Sciatic nerve (tissue), 2 donors: ENCODE results near the gene ARMH3. TPM values are rescaled to one million over a fixed set of nuclear protein-coding genes. Genes with fewer than 3 reads are reported as not detected.
A peak's percentile ranks its signal among the peaks of the same experiment; 100 is the strongest.

ENCODE experiments used
- ATAC-seq: fragments of 200-7000 bp; cut with Tn5 transposase; one replicate; pipeline ENCODE4 v1.9.1; 2020; ENCODE audit warnings: mild to moderate bottlenecking, moderate library complexity
- DNase-seq: peaks from one replicate; pipeline ENCODE4 v3.0.0-alpha.2; 2020; ENCODE audit warnings: low spot score
- intact Hi-C: fragments of 100-400 bp; cut with DNase I; formaldehyde crosslinking; loops from one replicate; pipeline ENCODE4 v1.14.2; 2022
- total RNA-seq: library from RNA; stranded (reverse); fragmentation: NEBNext Ultra II Directional; extraction: Animal tissue kit (Norgen Biotek cat#: 25700); gene quantifications from one replicate; pipeline ENCODE4 v1.2.1, GENCODE V29; 2021
- donor health status: DM: no; HTN: no; CAD: no.
- donor health status: DM: no; HTN: no; CAD: no.

The ARMH3 gene
- total RNA-seq, 1 donor from 2014 or later: 30.9 TPM

DNA sequence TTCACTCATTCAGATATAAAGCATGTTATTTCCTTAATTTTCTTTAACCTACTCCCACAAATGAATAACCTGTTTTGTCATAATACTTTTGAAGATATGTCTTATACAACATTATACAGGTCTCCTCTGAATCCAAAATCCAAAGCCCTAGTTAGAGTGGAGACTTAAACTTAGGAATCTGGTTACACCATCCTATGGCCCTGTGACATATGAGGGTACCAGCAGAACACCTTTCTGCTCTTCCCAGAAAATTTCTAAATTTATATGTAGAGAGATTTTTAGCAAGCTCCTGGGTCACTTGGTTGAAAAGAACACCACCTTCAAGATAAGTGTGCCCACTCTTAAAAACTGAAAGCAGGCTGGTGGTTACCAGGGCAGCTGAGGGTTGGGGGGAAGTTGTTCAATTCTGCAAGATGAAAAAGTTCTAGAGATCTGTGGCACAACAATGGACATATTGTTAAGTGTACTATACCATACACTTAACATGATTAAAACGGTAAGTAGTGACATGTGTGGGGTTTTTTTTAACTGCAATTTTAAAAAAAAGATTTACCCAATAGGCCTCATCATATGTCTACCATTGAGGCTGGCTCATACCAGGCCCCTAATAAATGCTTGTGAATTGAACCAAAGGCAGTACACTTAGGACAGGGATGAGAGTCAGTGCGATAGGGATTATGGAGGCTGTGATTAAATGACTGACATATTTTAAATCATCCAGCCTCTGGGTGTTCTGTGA, 174.8 kb downstream of the ARMH3 start:
- DNase-seq (no peak), ATAC-seq (no peak)
- intact Hi-C loops: no loop called here

DNA sequence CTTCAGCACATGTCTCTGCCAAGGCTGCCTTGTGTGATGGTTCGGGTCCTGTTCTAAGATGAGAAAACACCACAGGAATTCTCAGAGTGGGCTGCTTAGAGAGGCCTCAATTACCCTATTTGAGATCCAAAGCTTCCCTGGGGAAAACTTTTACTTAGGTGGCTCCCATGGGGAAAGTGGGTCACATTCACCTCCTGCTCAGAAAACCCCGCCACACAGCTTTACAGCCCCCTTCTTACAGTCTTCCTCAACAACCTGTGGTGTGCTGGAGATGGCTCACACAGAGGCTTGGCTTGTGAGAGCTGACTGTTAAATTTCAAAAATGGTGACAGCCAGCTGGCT, 175.8 kb downstream of the ARMH3 start:
- DNase-seq (no peak), ATAC-seq (no peak)
- intact Hi-C loops: no loop called here

DNA sequence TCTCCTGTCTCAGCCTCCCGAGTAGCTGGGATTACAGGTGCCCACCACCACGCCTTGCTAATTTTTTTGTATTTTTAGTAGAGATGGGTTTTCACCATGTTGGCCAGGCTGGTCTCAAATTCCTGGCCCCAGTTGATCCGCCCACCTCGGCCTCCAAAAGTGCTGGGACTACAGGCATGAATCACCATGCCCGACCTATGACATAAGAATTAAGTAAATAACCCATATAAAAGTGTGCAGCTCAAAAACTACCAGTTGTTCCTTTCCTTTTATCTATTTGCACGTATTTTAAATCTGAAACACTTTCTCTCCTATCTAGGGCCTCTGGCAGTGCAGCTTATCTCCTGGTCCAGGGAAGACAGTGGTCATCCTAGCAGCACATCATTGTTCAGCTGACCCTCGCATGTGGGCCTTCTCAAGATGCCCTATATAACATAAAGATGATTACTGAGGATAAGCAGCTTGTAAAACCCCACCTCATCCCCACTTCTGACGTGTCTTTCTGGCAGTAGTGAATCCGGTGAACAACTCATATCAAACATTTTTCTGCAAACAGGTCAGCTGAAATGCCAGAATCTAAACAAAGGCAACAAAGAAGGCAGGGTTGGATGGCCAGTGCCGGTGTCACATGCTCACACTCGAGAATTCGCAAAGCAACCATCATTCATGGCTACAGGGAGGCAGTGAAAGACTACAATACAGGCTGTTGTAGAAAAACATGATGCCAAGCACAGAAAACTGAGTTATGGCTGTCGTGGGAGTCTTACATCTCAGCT, 176.3 kb downstream of the ARMH3 start:
- intact Hi-C loops: no loop called here
- ATAC-seq (peak; percentile 57), DNase-seq (no peak)

DNA sequence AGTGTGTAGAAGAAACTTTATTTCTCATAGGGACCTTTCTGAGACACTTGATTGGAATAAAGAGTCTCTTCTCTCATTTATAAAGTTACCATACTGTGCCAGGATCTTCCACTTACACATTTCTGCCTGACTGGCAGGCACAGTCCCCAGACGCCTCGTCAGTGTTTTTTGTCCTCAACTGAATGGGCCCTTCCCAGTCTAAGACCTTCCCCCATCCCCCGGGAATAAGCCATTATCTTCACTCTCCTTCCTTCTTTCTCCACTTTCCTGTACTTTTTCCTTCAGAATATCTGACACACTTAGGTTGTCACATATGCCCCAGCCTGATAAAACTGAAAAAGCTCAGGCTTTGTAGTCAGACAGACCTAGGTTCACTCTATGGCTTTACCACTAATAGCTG, 177.1 kb downstream of the ARMH3 start:
- intact Hi-C loops: no loop called here
- DNase-seq (no peak), ATAC-seq (no peak)

DNA sequence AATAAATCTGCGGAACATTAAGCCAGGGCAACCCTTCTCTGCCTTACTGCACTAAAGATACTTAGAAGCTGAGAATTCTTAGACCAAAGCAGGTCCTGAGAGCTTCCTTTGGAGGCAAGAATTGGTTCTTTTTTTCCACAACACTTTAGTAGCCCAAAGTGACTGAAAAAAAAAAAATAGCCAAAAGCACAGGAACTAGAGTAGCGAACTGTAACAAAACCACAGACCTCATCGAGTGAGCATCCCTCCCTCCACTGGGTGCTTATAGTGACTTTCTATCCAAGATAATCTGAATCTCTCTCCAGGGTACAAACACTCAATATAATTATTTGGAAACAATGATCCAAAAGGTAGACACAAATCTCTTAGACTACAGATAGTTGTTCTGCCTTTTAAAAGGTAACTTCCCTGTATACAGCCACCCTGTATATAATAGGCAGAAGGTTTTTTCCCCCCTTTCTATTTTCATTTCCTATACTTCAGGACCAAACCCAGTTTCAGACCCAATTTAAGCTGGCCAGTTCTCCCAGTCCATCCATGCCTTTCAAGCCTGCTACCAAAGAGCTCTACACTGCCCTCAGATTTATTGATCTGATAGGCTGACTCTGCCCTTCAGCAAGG, 180.8 kb downstream of the ARMH3 start:
- ATAC-seq: no peak
- intact Hi-C loops: no loop called here
- DNase-seq: no peak

DNA sequence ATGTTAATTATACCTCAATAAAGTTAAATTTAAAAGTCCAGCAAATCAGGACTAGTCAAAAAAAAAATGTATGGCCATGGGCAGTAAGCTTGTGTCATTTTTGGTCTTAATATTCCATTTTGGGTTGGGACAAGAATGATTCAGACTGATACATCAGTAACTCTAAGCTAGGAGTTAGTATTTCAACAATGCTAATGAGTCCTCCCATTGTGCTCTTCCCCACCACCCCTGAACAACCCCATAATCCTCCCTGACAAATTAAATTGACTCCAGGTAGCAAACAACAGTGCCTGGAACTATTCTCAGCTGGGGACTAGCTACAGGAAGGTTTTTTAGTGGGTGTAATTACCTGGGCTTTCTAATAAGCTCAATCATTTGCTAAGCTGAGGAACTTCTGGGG, 181.7 kb downstream of the ARMH3 start:
- DNase-seq (no peak), ATAC-seq (no peak)
- intact Hi-C loops: no loop called here

GRCh38 chr10:101867931-101868330, 188.0 kb downstream of the ARMH3 start:
- intact Hi-C loops: no loop called here
- DNase-seq (no peak), ATAC-seq (no peak)

- intact Hi-C loops: no loop called here
- no peak for ATAC-seq
- DNase-seq: no peak
Observed at GRCh38 chr10:101859530-101859929, 196.4 kb downstream of the ARMH3 start.

- ATAC-seq (no peak), DNase-seq (no peak)
- intact Hi-C loops: no loop called here
Observed at GRCh38 chr10:101858723-101859500, 197.1 kb downstream of the ARMH3 start.

GRCh38 chr10:101857802-101858476, 198.0 kb downstream of the ARMH3 start:
- intact Hi-C loops: no loop called here
- ATAC-seq (no peak), DNase-seq (no peak)

DNA sequence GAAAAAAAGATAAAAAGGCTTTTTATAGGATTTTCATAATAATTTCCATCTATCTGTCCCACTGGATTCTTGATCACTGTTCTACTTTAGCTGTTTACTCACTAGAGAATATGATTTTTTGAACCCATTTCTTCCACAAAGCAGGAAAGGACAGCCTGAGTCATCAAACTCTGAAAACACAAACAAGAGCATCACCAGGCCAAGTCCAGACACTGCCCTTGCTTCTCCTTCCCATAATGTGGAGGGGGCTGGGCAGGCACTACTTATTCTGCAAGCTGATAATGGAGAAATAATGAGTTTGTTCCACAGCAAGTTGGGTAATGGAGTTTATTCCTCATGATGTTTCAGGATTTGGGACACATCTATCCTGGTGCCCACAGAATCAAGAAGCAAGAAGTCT, 199.3 kb downstream of the ARMH3 start:
- intact Hi-C loops: no loop called here
- ATAC-seq (no peak), DNase-seq (no peak)

- intact Hi-C loops: no loop called here
- ATAC-seq (peak; percentile 38), DNase-seq (no peak)
Observed at GRCh38 chr10:101851411-101852116, 204.4 kb downstream of the ARMH3 start.

GRCh38 chr10:101850749-101851148, 205.2 kb downstream of the ARMH3 start:
- DNase-seq (no peak), ATAC-seq (no peak)
- intact Hi-C loops: no loop called here

DNA sequence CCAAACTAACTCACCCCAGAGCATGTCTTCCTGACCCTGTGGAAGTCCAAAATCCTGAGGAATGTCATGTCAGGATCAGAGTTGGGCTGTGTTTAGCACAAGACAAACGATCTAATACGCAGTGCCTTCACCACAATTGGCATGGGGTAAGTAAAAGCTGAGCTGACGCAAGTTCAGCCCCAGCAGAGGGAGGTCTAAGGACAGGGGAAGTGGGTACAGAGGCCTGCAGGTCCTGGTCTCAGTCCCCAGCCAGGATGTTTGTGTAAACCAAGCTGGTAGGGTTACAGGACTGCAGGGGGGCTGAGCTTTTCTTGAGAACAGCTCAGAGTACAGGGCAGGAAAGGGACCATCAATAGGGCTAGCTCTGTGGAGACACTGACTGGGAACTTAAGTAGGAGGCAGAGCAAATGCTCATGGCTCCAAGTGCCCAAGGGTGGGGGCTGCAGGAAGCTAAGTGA, 207.1 kb downstream of the ARMH3 start:
- DNase-seq: no peak
- intact Hi-C loops: loop anchor here (10.0 kb wide), 1 partner anchor 166 kb away; no protein-coding TSS in a partner anchor
- ATAC-seq: peak; percentile 63

- DNase-seq (peak; percentile 31), ATAC-seq (peak; percentile 21)
- intact Hi-C loops: loop anchor here (10.0 kb wide), 1 partner anchor 166 kb away; no protein-coding TSS in a partner anchor
Observed at GRCh38 chr10:101848408-101848807, 207.6 kb downstream of the ARMH3 start.

- DNase-seq (no peak), ATAC-seq (no peak)
- intact Hi-C loops: loop anchor here (10.0 kb wide), 1 partner anchor 169 kb away; no protein-coding TSS in a partner anchor
Observed at GRCh38 chr10:101845893-101846292, 210.1 kb downstream of the ARMH3 start.

DNA sequence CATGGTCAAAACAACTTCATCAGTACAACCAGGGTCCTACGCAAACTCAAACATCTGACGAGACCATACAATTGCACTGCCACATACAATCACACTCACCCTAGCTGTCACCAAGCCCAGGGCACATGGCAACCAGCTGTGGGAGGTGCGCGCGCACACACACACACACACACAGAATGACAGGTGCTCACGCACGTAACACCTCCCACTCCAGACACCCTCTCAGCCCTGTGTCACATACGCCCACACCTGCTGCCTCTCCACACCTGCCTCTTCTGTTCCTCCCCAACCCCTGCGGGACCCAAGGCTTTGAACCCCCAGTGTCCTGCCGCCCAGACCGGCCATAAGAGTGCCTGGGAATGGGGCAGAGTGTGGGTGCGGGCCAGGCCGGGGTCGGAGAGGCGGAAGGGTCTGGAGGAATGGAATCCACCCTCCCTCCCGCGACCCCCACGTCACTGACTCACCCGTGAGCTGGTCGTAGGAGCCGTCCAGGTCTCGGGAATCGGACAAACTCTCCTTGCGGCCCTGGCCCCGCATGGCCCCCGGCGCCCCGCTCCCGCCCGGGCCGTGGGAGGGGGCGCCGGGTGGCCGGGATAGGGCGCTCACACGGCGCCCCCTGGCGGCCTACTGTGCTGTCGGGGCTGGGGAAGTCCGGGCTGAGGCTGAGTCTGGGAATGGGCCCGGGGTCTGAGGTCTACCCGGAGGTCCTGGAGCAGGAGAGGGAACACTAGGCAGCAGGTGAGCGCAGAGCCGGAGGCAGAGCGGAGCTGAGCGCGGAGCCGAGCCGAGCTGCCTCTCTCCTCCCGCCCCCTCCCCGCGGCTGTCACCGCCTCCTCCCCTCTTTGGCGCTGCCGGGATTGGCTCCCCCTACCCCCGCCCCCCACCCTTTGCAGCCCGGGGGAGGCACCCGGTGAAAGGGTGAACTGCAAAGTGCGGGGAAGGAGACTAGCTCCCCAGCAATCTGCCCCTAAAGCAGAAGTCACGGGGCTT, 212.6 kb downstream of the ARMH3 start, which contains the start of gene KCNIP2:
Gene KCNIP2, minus strand, starts transcription at position 769 of the 990 bp plus-strand sequence. Its CDS starts 232 bp downstream, at position 537.
- intact Hi-C loops: loop anchor here (10.0 kb wide), 1 partner anchor 171 kb away; no protein-coding TSS in a partner anchor
- ATAC-seq (no peak), DNase-seq (no peak)
